ENCODE data around the gene SPATS2.

DNA sequence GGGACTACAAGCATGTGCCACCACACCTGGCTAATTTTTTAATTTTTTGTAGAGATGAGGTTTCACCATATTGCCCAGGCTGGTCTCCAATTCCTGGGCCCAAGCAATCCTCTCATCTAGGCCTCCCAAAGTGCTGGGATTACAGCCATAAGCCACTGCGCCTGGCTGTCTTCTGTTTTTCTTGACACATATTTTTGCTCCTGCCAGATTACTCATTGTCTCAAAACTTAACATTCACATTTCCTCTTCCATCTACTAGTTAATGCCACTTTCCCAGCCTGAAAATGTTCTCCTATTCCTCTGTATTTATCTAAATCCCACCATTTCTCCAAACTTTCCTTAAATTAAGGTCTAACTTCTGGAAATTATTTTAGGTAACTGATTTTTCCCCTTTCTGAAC lies 135.3 kb downstream of the SPATS2 start:
- TF ChIP-seq CTCF (IDR thresholded peaks at IDR 0.05) = no peak
- TF ChIP-seq POLR2A (IDR thresholded peaks at IDR 0.05) = no peak
